Activated T-helper 17 cell treated with anti-CD3 and anti-CD28 coated beads, Interleukin-2, amount 50 U/mL, for 72 hours (primary cell): ENCODE measurements around the gene KCNAB1. TPM values are rescaled to one million over a fixed set of nuclear protein-coding genes. Genes with fewer than 3 reads are reported as not detected.

Experiments used
- ATAC-seq: fragments of 150-1000 bp; cut with Tn5 transposase; replicated peaks from 2 replicates; pipeline ENCODE4 v1.10.0; 2021; ENCODE audit warnings: mild to moderate bottlenecking, moderate library complexity
- H3K27ac Mint-ChIP-seq: one replicate; pipeline ENCODE4 v1.8.0; 2022; ENCODE audit warnings: mixed read lengths
- H3K27me3 Mint-ChIP-seq: one replicate; pipeline ENCODE4 v1.8.0; 2022; ENCODE audit warnings: mixed read lengths
- H3K36me3 Mint-ChIP-seq: one replicate; pipeline ENCODE4 v1.8.0; 2022; ENCODE audit warnings: low read depth, mild to moderate bottlenecking, mixed read lengths
- H3K4me1 Mint-ChIP-seq: one replicate; pipeline ENCODE4 v1.8.0; 2022; ENCODE audit warnings: mixed read lengths
- H3K4me3 Mint-ChIP-seq: one replicate; pipeline ENCODE4 v1.8.0; 2022; ENCODE audit warnings: mild to moderate bottlenecking, mixed read lengths
- H3K9me3 Mint-ChIP-seq: one replicate; pipeline ENCODE4 v1.8.0; 2022; ENCODE audit warnings: mixed read lengths
- total RNA-seq, 2 donors: library from RNA; stranded (reverse); gene quantifications; one replicate each; pipeline ENCODE4 v1.2.3, GENCODE V29; 2022

The KCNAB1 gene
- total RNA-seq, 2 donors from 2014 or later: not detected

DNA sequence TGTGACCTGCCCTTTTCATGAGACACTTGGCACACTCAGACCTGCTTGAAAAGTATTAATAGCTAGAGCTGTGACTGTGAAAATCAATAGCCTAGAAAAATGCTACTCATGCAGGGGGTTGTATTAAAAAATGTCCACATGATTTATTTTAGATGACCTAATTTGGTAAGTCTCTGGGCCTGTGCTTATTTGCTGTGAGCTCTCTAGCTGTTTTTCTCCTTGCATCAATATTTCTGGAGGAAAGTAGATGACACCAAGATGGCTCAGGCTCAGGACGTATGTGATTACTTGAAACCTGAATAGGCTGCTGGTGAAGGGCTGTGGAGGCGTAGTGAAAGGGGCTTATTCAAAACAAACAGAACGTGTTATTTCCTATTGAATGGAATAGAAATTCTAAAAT is 29.5 kb downstream of the KCNAB1 start:
- Mint-ChIP-seq H3K27ac (peak overlapping the region; percentile 6), H3K4me1 (no peaks in the 10 kb centered on the region), H3K36me3 (no peaks in the 10 kb centered on the region), H3K27me3 (peaks cover 9% of the 10 kb centered on the region), H3K4me3 (no peak overlapping the region), H3K9me3 (no peaks in the 10 kb centered on the region)
- no peak for ATAC-seq

GRCh38 chr3:156150434-156151066 is 30.2 kb downstream of the KCNAB1 start:
- peaks cover 4% of the 10 kb centered on the region for H3K27me3 Mint-ChIP-seq
- H3K4me3 Mint-ChIP-seq: no peak overlapping the region
- no peak overlapping the region for H3K27ac Mint-ChIP-seq
- no peaks in the 10 kb centered on the region for H3K36me3 Mint-ChIP-seq
- no peaks in the 10 kb centered on the region for H3K9me3 Mint-ChIP-seq
- no peaks in the 10 kb centered on the region for H3K4me1 Mint-ChIP-seq
- ATAC-seq: peak; percentile 46

- no peak overlapping the region for H3K4me3 Mint-ChIP-seq
- no peaks in the 10 kb centered on the region for H3K27me3 Mint-ChIP-seq
- H3K36me3 Mint-ChIP-seq: no peaks in the 10 kb centered on the region
- no peaks in the 10 kb centered on the region for H3K9me3 Mint-ChIP-seq
- ATAC-seq: peak; percentile 67
- no peaks in the 10 kb centered on the region for H3K4me1 Mint-ChIP-seq
- no peak overlapping the region for H3K27ac Mint-ChIP-seq
These were observed 31.5 kb downstream of the KCNAB1 start for GRCh38 chr3:156151824-156152428.

DNA sequence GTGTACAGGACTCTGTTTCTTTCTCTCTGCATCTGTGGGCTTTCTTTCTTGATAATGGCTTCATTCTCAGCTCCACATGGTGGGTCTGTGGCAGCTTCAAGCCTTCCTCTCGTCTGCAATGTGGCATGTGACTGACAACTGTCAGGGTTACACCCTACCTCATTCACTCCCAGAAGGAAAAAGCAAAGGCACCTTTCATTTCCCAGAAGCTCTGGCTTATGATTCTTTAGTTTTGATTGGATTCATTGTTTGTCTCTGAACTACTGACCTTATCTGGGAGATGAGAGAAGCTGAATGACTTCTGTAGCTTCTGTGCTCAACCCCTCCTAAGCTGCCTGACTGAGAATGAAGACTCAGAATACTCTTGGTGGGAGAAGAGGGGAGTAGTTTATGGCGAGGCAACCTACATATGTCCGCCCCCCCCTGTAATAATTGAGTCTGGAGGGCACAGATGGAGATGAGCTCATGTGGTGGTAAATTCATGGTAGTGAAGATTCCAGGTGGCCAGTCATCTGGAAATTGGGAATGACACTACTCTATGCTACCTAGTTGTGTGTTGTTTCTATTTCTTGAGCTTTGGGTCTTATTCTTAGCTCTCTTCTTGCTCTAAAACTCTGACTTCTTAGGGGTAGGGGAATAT is 38.4 kb downstream of the KCNAB1 start:
- no peak overlapping the region for H3K4me3 Mint-ChIP-seq
- no peaks in the 10 kb centered on the region for H3K27me3 Mint-ChIP-seq
- no peaks in the 10 kb centered on the region for H3K9me3 Mint-ChIP-seq
- H3K36me3 Mint-ChIP-seq: no peaks in the 10 kb centered on the region
- peaks cover 6% of the 10 kb centered on the region for H3K4me1 Mint-ChIP-seq
- no peak overlapping the region for H3K27ac Mint-ChIP-seq
- ATAC-seq: no peak

GRCh38 chr3:156160647-156161046 is 40.3 kb downstream of the KCNAB1 start:
- ATAC-seq: peak; percentile 39
- Mint-ChIP-seq H3K27ac (peak overlapping the region; percentile 17), H3K9me3 (no peaks in the 10 kb centered on the region), H3K4me1 (peaks cover 6% of the 10 kb centered on the region), H3K27me3 (no peaks in the 10 kb centered on the region), H3K36me3 (no peaks in the 10 kb centered on the region), H3K4me3 (peak overlapping the region; percentile 24)

DNA sequence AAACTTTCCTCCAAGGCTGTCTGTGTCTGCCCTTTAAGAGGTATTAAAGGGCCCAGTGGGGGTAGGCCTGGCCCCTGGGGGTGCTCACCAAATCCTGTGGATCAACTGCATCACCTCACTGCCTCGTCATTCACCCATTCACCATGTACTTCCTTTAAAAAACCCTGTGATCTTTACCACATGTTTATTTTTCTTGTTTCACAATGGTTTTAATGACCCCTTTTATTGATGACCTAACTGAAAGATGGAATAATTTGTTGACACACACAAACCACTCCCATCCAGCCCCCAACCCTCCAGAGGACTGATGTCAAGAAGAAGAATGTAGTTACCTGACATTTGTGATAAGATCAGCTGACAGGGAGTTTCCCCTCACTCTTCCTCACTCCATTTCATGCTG is 40.8 kb downstream of the KCNAB1 start:
- peak overlapping the region; percentile 17 for H3K27ac Mint-ChIP-seq
- H3K4me1 Mint-ChIP-seq: peaks cover 6% of the 10 kb centered on the region
- peak overlapping the region; percentile 24 for H3K4me3 Mint-ChIP-seq

DNA sequence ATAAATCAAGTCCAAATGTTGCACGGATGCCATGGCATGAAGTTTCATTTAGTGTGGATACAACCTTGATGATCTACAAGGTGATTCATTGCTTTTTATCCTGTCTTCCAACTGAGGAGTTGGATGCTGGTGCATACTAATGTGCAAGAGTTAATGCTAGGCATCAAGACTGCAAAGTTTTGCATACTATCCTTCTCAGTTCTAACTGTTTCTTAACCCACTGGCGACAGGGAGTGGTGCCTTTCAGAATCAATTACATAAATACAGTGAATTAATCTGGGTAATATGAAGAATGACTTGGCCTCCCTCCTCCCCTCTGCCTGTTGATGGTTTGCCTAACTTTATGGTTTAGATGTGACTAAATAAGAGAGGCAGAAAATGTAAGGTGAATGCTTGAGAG is 43.5 kb downstream of the KCNAB1 start:
- peaks cover 6% of the 10 kb centered on the region for H3K4me1 Mint-ChIP-seq
- no peaks in the 10 kb centered on the region for H3K9me3 Mint-ChIP-seq
- H3K27me3 Mint-ChIP-seq: peaks cover 4% of the 10 kb centered on the region
- ATAC-seq: no peak
- H3K27ac Mint-ChIP-seq: no peak overlapping the region
- no peak overlapping the region for H3K4me3 Mint-ChIP-seq
- no peaks in the 10 kb centered on the region for H3K36me3 Mint-ChIP-seq

More for the DNA sequence above, 40.8 kb downstream of the KCNAB1 start:
- ATAC-seq: peak; percentile 54
- H3K9me3 Mint-ChIP-seq: no peaks in the 10 kb centered on the region
- H3K27me3 Mint-ChIP-seq: no peaks in the 10 kb centered on the region
- no peaks in the 10 kb centered on the region for H3K36me3 Mint-ChIP-seq

- H3K4me1 Mint-ChIP-seq: no peaks in the 10 kb centered on the region
- no peaks in the 10 kb centered on the region for H3K36me3 Mint-ChIP-seq
- H3K4me3 Mint-ChIP-seq: no peak overlapping the region
- no peaks in the 10 kb centered on the region for H3K9me3 Mint-ChIP-seq
- no peak overlapping the region for H3K27ac Mint-ChIP-seq
- no peak for ATAC-seq
- H3K27me3 Mint-ChIP-seq: peaks cover 10% of the 10 kb centered on the region
These were observed 46.4 kb downstream of the KCNAB1 start for GRCh38 chr3:156166808-156167207.

DNA sequence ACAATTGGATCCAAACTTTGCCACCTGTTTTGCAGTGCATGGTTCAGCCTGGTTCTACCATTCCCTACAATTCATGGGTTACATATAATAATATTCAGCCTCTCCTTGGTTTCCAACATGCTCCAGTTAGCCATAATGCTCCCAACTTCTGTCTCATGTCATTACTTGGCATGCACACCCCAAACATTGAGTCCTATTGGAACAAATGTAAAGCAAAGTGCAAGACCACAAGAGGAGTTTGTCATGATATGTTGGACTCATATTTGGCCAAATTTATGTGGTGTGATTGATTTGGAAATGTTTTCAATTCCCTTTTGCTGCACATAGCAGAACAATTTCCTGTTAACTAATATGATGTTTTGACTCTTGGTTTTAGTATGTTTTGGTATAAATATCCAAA is 50.2 kb downstream of the KCNAB1 start:
- H3K9me3 Mint-ChIP-seq: no peaks in the 10 kb centered on the region
- no peaks in the 10 kb centered on the region for H3K4me1 Mint-ChIP-seq
- ATAC-seq: no peak
- H3K27ac Mint-ChIP-seq: no peak overlapping the region
- no peak overlapping the region for H3K4me3 Mint-ChIP-seq
- peaks cover 12% of the 10 kb centered on the region for H3K27me3 Mint-ChIP-seq
- no peaks in the 10 kb centered on the region for H3K36me3 Mint-ChIP-seq

DNA sequence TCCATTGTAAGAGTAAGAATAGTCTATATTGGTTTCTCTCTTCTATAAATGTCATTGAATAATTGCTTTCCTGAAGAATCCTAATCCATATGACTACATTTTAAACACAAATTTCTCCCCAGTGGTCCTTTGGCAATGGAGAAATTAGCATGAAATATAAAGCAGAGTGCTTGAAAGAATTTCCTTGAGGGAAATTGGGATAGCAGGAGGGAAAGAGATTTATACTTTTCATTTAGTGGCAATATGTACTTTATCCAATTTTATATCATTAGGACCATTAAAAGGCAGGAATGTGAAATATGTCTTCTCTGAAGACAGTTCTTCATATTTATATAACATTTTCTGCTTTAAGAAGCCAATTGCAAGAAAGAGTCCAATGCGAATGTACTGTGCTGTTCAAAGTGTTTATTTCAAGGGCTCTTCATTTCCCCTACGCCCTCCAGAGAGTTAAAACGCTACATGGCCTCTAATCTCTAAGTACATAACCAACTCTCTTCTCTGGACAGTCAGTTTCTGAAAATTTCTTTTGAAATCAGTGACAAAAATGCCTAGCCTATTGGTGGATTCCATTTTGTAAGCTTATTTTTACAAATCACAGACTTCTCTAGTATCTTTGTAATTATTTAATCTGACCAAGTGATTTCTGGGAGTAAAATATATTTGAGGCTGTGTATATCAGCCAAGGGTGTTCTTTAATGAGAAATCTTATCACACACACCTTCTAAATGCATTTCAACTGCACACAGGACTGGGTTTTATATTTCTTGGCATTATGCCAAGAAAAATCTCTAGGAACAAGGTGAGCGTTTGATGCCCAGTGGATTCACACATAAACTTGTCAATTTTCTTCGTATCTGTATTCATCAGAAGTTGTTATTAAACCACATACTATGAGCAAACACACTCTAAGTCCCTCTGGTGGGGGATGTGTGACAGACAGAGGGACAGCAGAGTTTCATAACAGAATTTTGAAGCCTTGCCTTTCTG is 51.2 kb downstream of the KCNAB1 start:
- no peak for ATAC-seq
- H3K4me1 Mint-ChIP-seq: no peaks in the 10 kb centered on the region
- H3K4me3 Mint-ChIP-seq: no peak overlapping the region
- no peaks in the 10 kb centered on the region for H3K9me3 Mint-ChIP-seq
- H3K36me3 Mint-ChIP-seq: no peaks in the 10 kb centered on the region
- H3K27ac Mint-ChIP-seq: no peak overlapping the region
- H3K27me3 Mint-ChIP-seq: peaks cover 12% of the 10 kb centered on the region

- Mint-ChIP-seq H3K4me3 (no peak overlapping the region), H3K4me1 (no peaks in the 10 kb centered on the region), H3K36me3 (no peaks in the 10 kb centered on the region), H3K27me3 (peaks cover 8% of the 10 kb centered on the region), H3K27ac (no peak overlapping the region), H3K9me3 (no peaks in the 10 kb centered on the region)
- ATAC-seq: no peak
These were observed 52.2 kb downstream of the KCNAB1 start for GRCh38 chr3:156172536-156172935.

DNA sequence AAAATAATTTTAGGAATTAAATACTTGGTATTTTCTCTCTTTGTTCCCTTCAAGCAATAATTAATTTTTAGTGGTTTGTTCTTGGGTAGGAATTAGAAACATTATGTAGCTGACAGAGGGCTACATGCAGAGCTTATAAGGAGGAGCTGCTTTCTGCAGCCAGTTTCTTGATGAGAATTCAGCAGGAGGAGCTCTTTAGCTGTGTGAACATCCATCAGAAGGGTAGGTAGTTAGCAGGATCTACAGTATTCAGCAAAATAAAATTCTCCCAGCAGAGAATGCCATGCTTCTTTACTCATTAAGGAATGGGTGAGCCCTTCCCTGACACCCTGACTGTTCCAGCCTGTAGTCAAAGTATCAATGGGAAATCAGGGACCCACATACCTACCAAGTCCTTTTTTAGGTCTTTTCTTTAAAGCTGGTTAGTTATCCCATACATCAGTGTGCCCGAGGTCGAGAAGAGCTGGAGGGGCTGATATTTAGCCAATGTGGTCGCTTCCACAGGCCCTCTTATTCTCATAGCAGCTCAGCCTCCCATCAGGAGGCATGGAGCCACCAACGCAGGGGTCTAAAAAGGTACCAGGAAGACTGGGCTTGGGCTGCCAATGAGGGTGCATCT is 54.0 kb downstream of the KCNAB1 start:
- H3K27ac Mint-ChIP-seq: no peak overlapping the region
- no peaks in the 10 kb centered on the region for H3K9me3 Mint-ChIP-seq
- ATAC-seq: no peak
- peaks cover 8% of the 10 kb centered on the region for H3K27me3 Mint-ChIP-seq
- H3K36me3 Mint-ChIP-seq: no peaks in the 10 kb centered on the region
- no peaks in the 10 kb centered on the region for H3K4me1 Mint-ChIP-seq
- no peak overlapping the region for H3K4me3 Mint-ChIP-seq

GRCh38 chr3:156175570-156175969 is 55.2 kb downstream of the KCNAB1 start:
- H3K27ac Mint-ChIP-seq: no peak overlapping the region
- H3K4me3 Mint-ChIP-seq: no peak overlapping the region
- no peak for ATAC-seq
- peaks cover 3% of the 10 kb centered on the region for H3K27me3 Mint-ChIP-seq
- no peaks in the 10 kb centered on the region for H3K4me1 Mint-ChIP-seq
- no peaks in the 10 kb centered on the region for H3K9me3 Mint-ChIP-seq
- H3K36me3 Mint-ChIP-seq: no peaks in the 10 kb centered on the region

- ATAC-seq: no peak
- Mint-ChIP-seq H3K4me3 (no peak overlapping the region), H3K9me3 (no peaks in the 10 kb centered on the region), H3K4me1 (no peaks in the 10 kb centered on the region), H3K27ac (no peak overlapping the region), H3K36me3 (no peaks in the 10 kb centered on the region), H3K27me3 (peaks cover 3% of the 10 kb centered on the region)
These were observed 55.7 kb downstream of the KCNAB1 start for GRCh38 chr3:156176048-156176447.
